Calu3 (cell line): ENCODE data around the gene NDUFS6. TPM values are rescaled to one million over a fixed set of nuclear protein-coding genes. Genes with fewer than 3 reads are reported as not detected.

ENCODE experiments used
- BruUV-seq: library from RNA; stranded (reverse); fragments of 400-500 nt; replicated peaks from 2 replicates; lab custom pipeline; 2021; lab: Mats Ljungman, UMichigan
- CTCF ChIA-PET: fragments of 300-600 bp; sonication (Branson Sonifier 250); formaldehyde crosslinking; loops from one replicate; lab custom pipeline; 2022; ENCODE audit warnings: antibody characterized with exemption; lab: Charles Lee
- DNase-seq: peaks from one replicate; pipeline ENCODE4 v3.0.0; 2022
- H3K27ac Mint-ChIP-seq: one replicate; pipeline ENCODE4 v1.8.0; 2022; ENCODE audit warnings: mixed read lengths; ENCODE audit not compliant: unreplicated experiment
- H3K27me3 Mint-ChIP-seq: one replicate; pipeline ENCODE4 v1.8.0; 2022; ENCODE audit warnings: mixed read lengths; ENCODE audit not compliant: unreplicated experiment
- H3K36me3 Mint-ChIP-seq: one replicate; pipeline ENCODE4 v1.8.0; 2022; ENCODE audit warnings: mild to moderate bottlenecking, moderate library complexity, mixed read lengths; ENCODE audit not compliant: insufficient read depth, unreplicated experiment
- H3K4me1 Mint-ChIP-seq: one replicate; pipeline ENCODE4 v1.8.0; 2022; ENCODE audit warnings: mild to moderate bottlenecking, low read depth, mixed read lengths; ENCODE audit not compliant: unreplicated experiment
- H3K4me3 Mint-ChIP-seq: one replicate; pipeline ENCODE4 v1.8.0; 2022; ENCODE audit warnings: mild to moderate bottlenecking, low read depth, moderate library complexity, mixed read lengths; ENCODE audit not compliant: unreplicated experiment
- H3K9me3 Mint-ChIP-seq: one replicate; pipeline ENCODE4 v1.8.0; 2022; ENCODE audit warnings: low read depth, mixed read lengths; ENCODE audit not compliant: unreplicated experiment
- intact Hi-C: fragments of 100-400 bp; cut with micrococcal nuclease; formaldehyde crosslinking; loops from one replicate; pipeline ENCODE4 v1.10.0; 2022; ENCODE audit not compliant: unreplicated experiment
- total RNA-seq: library from RNA; stranded (reverse); gene quantifications from 2 replicates; pipeline ENCODE4 v1.2.3, GENCODE V29; 2022
- TF ChIP-seq, protein P1 (sequence below): fragments of 200-600 bp; IDR thresholded peaks from one replicate; pipeline ENCODE4 v1.8.0; 2022; ENCODE audit warnings: antibody characterized with exemption; ENCODE audit not compliant: unreplicated experiment

The NDUFS6 gene
- total RNA-seq, 1 experiment from 2014 or later, result 44.7 TPM

DNA sequence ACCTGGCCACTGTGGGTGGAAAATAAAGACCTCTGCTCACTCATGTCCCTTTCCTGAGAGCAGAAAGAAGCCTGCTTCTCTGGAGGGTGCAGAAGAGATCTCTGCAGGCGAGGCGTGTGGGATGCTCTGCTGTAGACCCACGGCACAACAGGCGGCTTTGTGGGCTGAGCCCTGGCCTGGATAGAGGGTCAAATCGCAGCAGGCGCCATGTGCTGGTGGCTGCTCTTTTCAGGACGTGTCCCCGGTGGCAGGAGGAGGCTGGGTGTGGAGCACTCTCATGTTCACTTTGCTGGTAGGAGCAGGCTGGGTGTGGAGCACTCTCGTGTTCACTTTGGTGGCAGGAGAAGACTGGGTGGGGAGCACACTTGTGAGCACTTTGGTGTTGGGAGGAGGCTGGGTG, 46.4 kb downstream of the NDUFS6 start:
- TF ChIP-seq, protein P1, sequence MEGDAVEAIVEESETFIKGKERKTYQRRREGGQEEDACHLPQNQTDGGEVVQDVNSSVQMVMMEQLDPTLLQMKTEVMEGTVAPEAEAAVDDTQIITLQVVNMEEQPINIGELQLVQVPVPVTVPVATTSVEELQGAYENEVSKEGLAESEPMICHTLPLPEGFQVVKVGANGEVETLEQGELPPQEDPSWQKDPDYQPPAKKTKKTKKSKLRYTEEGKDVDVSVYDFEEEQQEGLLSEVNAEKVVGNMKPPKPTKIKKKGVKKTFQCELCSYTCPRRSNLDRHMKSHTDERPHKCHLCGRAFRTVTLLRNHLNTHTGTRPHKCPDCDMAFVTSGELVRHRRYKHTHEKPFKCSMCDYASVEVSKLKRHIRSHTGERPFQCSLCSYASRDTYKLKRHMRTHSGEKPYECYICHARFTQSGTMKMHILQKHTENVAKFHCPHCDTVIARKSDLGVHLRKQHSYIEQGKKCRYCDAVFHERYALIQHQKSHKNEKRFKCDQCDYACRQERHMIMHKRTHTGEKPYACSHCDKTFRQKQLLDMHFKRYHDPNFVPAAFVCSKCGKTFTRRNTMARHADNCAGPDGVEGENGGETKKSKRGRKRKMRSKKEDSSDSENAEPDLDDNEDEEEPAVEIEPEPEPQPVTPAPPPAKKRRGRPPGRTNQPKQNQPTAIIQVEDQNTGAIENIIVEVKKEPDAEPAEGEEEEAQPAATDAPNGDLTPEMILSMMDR, result no peak
- intact Hi-C loops, result no loop called here
- Mint-ChIP-seq H3K36me3 (no peaks in the 10 kb centered on the region), H3K9me3 (no peaks in the 10 kb centered on the region), H3K27ac (no peak overlapping the region), H3K4me1 (no peaks in the 10 kb centered on the region), H3K27me3 (peaks cover 25% of the 10 kb centered on the region), H3K4me3 (no peak overlapping the region)
- BruUV-seq, result no TSS peak
- DNase-seq, result no peak
- CTCF ChIA-PET, result no interaction called here

DNA sequence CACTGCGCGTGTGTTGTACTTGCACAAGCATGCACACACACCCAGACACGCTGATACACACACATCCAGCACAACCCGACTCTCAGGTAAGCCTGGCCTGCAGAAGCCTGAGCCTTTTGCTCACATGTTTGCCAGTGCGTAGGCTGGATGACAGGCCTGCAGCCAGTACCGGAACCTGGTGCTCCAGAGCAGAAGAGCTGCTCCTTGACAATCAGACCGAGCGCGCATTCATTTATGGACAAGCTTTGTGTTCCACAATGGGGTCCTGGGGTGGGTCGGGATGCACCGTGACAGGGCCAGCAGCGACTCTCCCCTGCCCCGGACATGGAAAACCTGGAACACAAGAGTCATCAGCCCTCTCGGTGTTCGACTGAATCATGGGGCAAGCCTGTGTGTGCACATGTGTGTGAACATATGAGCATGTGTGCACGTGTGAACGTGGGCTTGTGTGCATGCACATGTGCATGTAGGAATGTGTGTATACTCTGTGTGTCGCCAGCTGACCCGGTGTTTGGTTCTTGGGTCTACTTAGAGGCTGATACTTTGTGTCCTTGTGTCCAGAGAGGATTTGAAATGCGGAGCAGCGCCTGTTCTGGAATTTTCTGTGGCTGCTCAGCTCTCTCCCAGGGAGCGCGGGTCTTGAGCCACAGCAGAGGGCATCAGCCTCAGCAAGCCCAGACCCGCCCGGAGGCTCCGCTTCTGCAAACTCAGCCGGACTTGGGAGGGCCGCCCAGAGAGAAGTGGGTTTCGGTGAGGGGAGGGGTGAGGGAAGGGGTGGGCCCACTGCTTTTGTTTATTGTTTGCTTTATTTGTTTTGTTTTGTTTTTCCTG, 49.3 kb downstream of the NDUFS6 start:
- Mint-ChIP-seq H3K36me3 (no peaks in the 10 kb centered on the region), H3K4me1 (no peaks in the 10 kb centered on the region), H3K27me3 (peaks cover 48% of the 10 kb centered on the region), H3K4me3 (no peak overlapping the region), H3K9me3 (no peaks in the 10 kb centered on the region), H3K27ac (no peak overlapping the region)
- intact Hi-C loops, result no loop called here
- DNase-seq, result no peak
- TF ChIP-seq, protein P1, result no peak
- CTCF ChIA-PET, result no interaction called here
- BruUV-seq, result no TSS peak

GRCh38 chr5:1851290-1851934, 50.2 kb downstream of the NDUFS6 start:
- peaks cover 54% of the 10 kb centered on the region for H3K27me3 Mint-ChIP-seq
- CTCF ChIA-PET, result no interaction called here
- H3K27ac Mint-ChIP-seq, result no peak overlapping the region
- H3K4me3 Mint-ChIP-seq, result no peak overlapping the region
- DNase-seq, result no peak
- H3K36me3 Mint-ChIP-seq, result no peaks in the 10 kb centered on the region
- TF ChIP-seq, protein P1, result no peak
- H3K4me1 Mint-ChIP-seq, result no peaks in the 10 kb centered on the region
- intact Hi-C loops, result no loop called here
- H3K9me3 Mint-ChIP-seq, result no peaks in the 10 kb centered on the region
- BruUV-seq, result no TSS peak

DNA sequence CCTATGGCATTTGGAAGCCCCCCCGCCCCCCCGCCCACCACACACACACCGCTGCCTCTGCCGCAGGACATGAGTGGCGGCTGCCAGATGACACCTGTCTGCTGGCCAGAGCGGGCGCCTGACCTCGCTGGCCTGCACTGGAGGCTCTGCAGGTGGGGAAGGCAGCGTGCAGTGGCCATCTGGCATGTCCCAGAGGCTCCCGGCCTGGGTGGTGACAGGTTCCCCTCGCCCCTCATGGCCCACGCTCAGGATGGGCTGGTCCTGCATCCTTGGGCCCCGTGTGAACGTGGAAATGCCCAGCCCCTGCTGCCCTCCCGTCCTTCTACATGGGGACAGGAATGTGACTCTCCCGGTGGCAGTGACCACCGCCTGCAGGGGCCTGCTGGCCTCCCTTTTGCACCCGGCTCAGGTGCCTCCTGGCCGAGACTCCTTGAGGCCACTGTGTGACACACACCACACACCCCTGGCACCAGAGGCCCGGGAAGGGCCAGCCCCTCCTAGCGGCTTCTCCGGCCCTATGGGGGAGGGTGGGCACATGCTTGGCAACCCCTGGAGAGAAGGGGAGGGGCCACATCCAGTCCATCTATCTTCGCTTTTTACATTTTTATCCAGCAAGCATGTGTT, 51.2 kb downstream of the NDUFS6 start:
- peaks cover 52% of the 10 kb centered on the region for H3K27me3 Mint-ChIP-seq
- H3K27ac Mint-ChIP-seq, result no peak overlapping the region
- peaks cover under 1% of the 10 kb centered on the region for H3K9me3 Mint-ChIP-seq
- no peak overlapping the region for H3K4me3 Mint-ChIP-seq
- no peaks in the 10 kb centered on the region for H3K4me1 Mint-ChIP-seq
- CTCF ChIA-PET, result no interaction called here
- DNase-seq, result no peak
- no TSS peak for BruUV-seq
- H3K36me3 Mint-ChIP-seq, result no peaks in the 10 kb centered on the region
- TF ChIP-seq, protein P1, result no peak
- intact Hi-C loops, result no loop called here
